ENCODE measurements around the gene PCP2. TPM values are rescaled to one million over a fixed set of nuclear protein-coding genes. Genes with fewer than 3 reads are reported as not detected.
A peak's percentile ranks its signal among the peaks of the same experiment; 100 is the strongest.

Gene PCP2
- total and polyA plus RNA-seq, 2 of the 13 experiments (the other 11 are each of a cell fraction or from before 2014, with no cell fraction given), result 0.62 TPM; not detected in 1

GRCh38 chr19:7652061-7652641 lies 18.6 kb upstream of the PCP2 start (continued):
- TF ChIP-seq RBAK (CRISPR knock-in tag; IDR thresholded peaks at IDR 0.05) (no peak), ZNF160 (CRISPR knock-in tag; IDR thresholded peaks at IDR 0.05) (0 out of 2 replicates have a peak, but pooled peaks have one; percentile 21), CTCF (CRISPR knock-in tag; IDR thresholded peaks at IDR 0.05) (peak; percentile 89), CERS6 (CRISPR knock-in tag; IDR thresholded peaks at IDR 0.05) (no peak), ZNF280B (CRISPR knock-in tag; IDR thresholded peaks at IDR 0.05; ENCODE audit: borderline replicate concordance) (no peak), SNAPC2 (CRISPR knock-in tag; IDR thresholded peaks at IDR 0.05) (no peak; the same call in 1 of the 2 replicates), E2F5 (CRISPR knock-in tag; conservative IDR thresholded peaks at IDR 0.05) (no peak), PATZ1 (CRISPR knock-in tag; IDR thresholded peaks at IDR 0.05) (peak; percentile 74), HNRNPH1 (optimal IDR thresholded peaks at IDR 0.05; ENCODE audit: low read depth, low read length) (no peak), ZNF772 (CRISPR knock-in tag; IDR thresholded peaks at IDR 0.05) (0 out of 2 replicates have a peak, but pooled peaks have one; percentile 59), ZBTB8A (CRISPR knock-in tag; IDR thresholded peaks at IDR 0.05; ENCODE audit: borderline replicate concordance, low read depth) (no peak), HES4 (CRISPR knock-in tag; IDR thresholded peaks at IDR 0.05; ENCODE audit: borderline replicate concordance) (no peak), SIX4 (CRISPR knock-in tag; IDR thresholded peaks at IDR 0.05) (peak; percentile 99), ZNF724P (CRISPR knock-in tag; IDR thresholded peaks at IDR 0.05; ENCODE audit: borderline replicate concordance) (no peak), ZNF570 (CRISPR knock-in tag; IDR thresholded peaks at IDR 0.05; ENCODE audit: borderline replicate concordance) (no peak), PRDM4 (CRISPR knock-in tag; IDR thresholded peaks at IDR 0.05; ENCODE audit: borderline replicate concordance) (no peak), ZNF430 (CRISPR knock-in tag; IDR thresholded peaks at IDR 0.05) (0 out of 2 replicates have a peak, but pooled peaks have one; percentile 39), ZNF143 (CRISPR knock-in tag; IDR thresholded peaks at IDR 0.05) (no peak)
